CD4-positive, alpha-beta T cell treated with Interleukin-17A for 1 hour (primary cell): ENCODE measurements around the gene TERT.

Experiments used
- DNase-seq: peaks from one replicate; pipeline ENCODE4 v3.0.0-alpha.2; 2020

The TERT gene

DNA sequence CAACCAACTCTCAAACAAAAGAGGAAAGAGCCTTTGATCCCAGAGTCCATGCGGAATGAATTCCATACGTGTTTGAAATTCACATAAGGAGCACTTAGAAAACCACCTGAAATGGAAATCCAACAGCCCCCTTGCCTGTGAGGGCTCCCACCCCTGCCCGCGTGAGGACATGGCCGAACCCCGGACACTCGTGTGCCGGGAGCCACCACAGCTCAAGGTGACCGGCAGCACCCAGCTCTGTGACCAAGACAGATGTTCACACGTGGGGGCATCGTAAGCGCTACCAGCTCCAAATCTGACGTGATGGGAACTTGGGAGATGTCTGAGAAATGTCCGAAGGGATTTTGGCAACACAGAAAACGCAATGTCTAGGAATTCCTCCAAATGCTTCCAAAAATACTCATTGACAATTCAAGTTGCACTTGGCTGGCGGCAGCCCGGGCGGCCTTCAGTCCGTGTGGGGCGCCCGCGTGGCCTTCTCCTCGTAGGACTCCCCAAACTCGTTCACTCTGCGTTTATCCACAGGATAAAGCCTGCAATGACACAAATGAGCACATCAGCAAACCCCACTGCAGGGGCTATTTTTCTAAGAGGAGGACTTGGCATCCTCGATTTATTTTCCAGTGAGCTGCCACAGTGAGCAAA, 23.2 kb upstream of the TERT start:
- no peak for DNase-seq

DNA sequence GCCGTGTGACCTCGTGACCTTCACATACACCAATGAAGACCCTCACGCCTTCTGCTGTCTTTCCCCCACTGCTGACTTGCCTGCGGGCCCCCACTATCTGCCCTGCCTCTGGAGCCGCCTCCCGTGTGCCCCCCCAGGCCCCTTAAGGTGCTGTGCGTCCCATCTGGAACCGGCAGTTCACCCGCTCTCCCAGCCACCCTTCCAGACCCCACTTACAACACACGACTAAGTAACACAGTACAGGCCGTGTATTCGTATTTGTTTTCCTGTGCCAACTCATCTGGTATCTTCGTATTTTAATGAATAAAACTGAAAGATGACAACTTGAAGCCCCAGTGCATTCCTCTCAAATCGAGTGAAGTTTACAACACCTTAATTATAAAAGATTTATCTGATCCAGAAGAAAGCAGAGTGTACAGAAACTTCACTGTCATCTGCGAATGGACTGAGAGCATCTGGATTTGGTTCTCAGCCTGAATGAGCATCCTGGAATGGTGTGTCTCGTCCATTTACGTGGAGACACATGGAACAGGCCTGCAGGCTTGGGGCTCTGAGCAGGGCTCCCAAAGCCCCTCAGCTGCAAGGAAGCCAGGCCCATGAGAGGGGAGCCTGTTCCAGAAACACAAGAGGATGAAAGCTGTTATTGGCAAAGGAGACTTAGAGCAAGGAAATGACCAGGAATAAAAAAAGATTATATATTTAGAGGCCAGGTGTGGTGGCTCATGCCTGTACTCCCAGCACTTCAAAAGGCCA, 21.9 kb upstream of the TERT start:
- no peak for DNase-seq

DNA sequence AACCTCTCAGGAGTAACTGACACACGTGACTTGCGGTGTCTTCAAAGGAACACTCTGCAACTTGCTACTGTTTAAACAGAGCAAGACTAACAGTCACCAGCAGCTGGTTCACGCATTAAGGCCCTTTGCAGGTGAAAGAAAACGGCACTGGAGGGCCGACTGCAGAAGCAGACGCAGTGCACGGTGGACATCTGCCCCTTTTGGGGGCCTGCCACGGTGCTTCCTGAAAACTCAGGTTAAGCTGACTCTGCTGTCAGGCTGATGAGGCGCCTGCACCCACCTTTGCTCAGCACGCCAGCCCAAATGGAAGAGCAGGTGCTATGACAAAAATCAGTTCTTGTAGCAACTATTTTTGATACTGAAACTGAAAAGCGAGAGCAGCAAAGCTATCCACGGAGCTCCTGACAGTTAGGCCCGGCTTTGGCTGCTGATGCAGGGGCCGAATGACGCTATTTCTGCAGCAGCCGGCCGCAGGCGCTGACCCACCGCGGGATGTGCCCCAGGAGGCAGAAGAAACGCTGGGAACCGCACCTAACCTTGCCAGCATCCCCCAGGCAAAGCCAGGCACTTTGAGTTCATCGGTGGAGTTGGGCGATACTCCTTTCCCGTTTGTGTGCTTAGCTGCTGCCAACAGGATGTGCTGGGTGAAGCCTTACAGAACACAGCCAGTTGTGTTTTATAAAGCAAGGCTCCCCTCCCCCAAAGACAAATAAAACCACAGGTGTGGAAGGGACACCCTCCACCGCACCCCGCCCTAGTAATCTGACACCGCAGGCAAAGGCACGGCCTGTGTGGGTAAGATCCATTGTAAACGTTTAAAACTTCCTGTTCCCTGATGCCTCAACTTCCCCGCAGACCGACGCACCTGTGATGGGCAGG, 21.1 kb upstream of the TERT start:
- peak; percentile 74 for DNase-seq

DNA sequence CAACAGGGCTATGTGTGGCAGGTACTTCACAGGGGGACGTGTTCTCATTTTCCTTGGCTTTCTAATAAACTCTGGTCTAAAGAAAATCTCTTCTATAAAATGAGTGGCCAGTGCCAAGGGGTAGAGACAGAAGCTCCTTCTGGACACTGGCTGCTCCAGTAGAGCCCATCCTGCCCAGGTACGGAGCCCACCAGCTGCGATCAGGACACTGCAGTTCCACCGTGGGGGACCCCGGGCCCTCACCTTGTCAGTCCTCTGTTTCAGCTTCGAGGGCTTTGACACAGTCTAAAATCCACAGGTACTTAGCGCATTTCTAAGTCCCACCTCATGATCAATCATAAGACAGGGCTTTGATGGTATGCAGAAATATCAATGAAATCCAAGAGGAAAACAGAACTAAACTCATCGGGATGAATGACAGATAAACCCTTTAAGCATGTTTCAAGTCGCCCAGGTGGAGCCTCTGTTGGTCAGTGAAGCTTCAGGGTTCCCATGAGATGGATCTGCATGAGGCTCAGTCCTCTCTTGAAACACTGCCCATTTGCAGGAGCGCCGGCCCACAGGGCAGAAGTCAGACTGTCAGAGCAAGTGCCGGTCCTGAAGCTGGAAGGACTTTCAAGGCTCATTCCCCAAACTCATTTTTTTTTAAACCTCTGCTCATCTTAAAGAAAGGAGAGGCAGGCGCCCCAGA, 20.3 kb upstream of the TERT start:
- DNase-seq: no peak

DNA sequence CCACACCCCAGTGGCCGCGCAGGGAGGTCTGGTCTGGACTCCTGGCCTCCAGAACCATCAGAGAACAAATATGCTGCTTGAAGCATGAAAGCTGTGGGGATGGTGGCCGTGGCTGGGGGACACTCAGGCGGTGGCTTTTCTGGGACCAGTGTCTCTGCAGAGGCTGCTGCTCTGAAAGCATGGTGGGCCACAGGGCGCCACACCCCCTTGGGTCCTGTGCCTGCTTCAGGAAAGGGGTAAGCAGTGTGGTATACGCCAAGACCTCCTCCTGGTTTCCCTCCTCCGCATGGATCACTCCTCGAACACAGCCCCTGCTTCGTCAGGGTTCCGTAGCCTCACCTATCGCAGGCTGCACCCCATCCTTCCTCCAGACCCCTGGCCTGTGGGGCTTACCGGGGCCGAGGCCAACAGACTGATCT, 19.7 kb upstream of the TERT start:
- no peak for DNase-seq

DNA sequence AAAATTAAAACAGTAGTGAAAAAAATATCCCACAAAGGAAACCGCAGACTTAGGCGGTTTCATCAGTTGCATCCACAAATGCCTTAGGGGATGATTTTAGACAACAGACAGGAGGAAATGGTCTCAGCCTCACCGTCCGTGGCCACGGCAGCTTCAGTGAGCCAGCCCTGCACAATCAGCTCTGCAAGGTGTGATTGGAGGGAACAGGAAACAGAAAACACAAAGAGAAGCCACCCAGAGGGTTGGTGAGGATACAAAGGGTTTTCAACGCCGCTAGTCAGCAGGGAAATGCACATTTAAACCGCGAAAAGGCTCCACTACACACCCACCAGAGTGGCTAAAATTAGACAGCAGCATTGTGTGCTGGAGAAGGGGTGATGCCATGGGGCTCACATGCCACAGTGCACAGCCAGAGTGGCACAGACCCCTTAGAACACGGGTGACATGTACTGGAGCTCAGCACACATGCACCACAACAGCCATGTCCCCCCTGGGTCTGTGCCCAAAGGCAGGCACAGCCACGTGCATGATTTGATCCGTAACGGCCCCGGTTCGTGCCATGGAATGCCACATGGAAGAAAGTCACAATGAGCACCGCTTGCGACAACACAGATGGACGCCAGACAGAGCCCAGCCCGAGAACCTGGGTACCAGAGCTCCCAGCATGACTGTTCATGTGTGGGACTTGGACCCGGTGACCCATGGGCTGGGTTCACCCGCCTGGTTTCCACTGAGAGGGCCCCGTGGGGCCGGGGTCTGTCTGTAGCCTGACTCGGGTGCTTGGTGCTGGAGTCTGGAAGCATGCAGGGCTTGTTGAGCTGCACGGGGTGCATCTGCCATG, 18.3 kb upstream of the TERT start:
- peak; percentile 63 for DNase-seq

DNA sequence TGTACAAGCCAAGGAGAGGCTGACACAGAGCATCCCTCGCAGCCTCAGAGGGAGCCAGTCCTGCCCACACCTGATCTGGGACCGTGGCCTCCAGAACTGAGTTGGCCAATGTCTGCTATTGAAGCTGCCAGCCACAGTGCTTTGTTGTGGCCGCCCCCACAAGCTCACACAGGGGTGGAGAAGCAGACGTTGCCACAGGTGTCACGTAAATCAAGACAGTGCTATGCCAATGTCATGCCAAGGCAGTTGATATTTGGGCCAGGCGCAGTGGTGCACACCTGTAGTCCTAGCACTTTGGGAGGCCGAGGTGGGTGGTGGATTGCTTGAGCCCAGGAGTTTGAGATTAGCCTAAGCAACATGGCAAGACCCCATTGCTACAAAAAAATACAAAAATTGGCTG, 17.3 kb upstream of the TERT start:
- peak; percentile 56 for DNase-seq

DNA sequence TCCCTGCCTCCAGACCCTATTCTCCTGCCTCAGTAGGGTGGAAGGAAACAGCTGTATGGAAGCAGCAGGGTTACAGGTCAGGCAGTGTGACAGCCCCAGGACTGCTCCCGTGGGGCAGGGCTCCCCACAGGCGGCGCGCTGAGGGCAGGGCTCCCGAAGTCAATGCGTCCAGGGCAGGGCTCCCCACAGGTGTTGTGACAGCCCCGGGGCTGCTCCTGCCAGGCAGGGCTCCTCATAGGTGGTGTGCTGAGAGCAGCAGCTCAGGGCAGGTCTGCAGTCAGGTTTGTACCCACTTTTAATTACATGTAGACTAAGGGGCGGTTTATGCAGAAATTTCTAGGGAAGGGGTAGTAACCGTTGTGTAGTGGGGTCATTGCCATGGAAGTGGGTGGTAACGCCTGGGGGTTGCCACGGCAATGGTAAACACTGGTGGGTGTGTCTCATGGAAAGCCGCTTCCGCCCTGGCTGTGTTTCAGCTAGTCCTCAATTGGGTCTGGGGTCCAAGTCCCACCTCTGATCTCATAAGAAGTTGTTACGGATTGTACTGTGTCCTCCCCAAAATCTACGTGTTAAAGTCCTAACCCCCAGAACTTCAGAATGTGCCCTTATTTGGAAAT, 16.7 kb upstream of the TERT start:
- DNase-seq: no peak

DNA sequence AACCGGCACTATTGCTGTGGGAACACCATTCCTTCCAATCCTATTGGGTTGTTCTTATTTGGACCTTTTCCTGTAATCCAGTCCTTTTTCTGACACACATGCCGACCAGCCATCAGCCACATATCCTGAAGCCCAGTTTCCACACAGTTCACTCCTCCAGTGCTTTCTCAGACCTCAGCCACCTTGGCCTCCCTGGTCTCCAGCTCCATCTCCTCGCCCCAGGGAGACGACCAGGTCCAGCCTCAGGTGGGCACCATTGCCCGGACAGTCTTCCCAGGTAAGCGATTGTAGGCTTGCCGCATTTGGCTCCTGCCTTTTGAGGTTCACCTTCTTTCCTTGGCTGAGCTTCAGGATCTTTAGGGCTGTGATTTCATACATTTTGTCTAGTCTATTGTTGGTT, 15.2 kb upstream of the TERT start:
- no peak for DNase-seq

DNA sequence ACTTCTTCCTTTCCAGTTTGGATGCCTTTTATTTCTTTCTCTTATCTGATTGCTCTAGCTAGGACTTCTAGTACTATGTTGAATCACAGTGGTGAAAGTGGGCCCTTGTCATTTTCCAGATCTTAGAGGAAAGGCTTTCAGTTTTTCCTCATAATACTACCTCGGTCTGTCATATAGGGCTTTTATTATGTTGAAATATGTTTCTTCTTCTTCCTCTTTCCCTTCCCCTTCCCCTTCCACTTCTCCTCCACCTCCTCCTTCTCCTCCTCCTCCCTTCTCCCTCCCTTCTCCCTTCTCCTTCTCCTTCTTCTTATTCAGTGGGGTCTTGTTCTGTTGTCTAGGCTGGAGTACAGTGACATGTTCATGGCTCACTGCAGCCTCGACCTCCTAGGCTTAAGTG, 9.2 kb upstream of the TERT start:
- DNase-seq: no peak

DNA sequence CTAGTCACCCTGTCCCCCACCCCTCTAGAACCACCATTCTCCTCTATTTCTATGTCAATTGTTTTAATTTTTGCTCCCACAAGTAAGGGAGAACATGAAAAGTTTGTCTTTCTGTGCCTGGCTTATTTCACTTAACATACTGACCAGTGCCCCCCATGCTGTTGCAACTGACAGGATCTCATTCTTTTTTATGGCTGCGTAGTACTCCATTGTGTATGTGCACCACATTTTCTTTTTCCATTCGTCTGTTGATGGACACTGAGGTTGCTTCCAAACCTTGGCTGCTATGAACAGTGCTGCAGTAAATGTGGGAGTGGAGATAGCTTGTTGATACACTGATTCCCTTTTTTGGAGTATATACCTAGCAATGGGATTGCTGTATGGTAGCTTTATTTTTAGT, 7.4 kb upstream of the TERT start:
- DNase-seq: no peak

DNA sequence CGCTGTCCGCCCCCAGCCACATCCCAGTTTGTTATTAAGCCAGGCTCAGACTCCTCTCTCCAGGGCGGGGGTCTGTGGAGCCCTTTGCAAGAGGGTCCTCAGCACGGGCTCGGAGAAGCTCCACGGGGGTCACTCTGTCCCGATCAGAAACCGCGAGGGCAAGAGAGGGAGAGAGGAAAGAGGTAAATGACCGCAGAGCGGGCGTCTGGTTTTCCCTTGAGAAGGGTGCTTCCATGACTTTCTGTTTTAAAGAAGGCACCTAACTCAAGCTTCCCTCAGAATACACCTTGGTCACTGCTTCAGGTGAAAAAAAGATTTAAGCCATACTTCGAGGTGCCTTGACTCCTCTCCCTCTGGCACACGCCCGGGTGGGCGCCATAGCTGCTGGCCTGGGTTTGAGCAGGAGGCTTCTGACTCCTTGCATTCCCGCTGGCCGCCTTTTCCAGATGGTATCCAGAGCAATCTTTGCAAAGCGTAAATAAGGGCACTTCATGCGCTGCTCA, 5.8 kb upstream of the TERT start:
- DNase-seq: no peak

DNA sequence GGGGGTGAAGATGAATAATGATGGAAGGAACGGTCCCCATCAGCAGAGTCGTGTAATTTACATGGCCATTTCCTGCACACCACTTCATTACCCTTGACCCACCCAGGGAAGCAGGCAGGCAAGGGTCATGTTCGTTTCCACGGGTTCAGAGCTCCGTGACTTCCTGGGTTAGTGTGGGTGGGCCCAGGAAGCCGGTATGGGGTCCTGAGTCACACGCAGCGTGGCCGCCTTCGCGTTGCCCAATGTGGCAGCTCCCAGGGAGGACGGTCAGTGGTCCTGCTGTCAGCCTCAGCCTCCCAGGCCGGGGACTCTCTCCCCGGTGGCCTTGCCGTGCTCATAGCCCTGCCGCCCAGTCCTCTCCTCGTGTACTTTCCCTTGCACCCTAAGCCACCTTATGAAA, 5.1 kb upstream of the TERT start:
- no peak for DNase-seq

DNA sequence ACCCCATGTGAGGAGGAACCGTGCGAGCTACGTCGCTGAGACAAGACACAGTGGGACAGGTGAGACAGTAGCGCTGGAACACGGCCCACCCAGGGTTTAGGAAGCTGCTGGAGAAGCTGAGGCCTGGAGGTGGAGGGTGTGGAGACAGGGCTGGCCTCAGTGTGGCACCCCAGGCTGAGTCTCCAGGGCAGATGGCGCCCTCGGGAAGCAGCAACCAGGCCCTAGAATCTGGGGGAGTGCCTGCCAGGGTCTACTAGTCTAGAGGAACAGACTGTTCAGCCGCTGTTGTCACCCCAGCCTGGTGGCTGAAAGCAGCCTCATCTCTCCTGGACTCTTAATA, 4.6 kb upstream of the TERT start:
- no peak for DNase-seq

DNA sequence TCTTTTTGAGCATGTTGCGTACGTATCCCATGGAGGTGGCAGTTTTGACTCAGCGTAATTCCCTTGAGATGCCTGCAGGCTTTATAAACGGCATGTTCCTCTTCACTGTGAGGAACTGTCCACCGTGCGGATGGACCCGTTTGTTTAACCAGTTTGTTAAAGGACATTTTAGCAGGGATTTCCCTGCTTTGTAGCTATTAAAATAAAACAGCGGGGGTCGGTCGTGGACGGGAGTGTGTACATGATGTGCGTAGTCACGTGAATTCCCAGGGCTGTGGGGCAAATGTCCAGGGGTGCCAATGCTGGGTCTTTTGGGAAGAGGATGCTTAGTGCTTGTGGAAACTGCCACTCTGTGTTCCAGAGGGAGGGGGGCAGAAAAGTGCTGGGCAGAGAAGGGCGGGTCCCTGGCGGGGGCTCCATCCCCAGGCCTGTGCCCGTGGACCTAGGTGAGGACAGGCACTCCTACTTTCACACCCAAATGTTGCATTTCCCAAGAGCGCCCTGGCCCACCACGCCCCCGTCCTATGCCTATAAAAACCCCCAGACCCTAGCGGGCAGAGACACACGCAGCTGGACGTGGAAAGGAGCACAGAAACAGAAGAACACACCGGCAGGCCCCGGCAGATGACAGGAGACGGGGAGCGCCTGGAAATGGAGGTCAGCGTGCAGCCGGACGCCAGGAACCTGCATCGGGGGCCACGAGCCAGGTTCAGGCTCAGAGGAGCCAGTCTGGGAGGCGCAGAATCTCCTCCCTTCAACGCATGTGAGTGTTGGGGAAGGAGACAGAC, 4.0 kb upstream of the TERT start:
- DNase-seq: no peak

DNA sequence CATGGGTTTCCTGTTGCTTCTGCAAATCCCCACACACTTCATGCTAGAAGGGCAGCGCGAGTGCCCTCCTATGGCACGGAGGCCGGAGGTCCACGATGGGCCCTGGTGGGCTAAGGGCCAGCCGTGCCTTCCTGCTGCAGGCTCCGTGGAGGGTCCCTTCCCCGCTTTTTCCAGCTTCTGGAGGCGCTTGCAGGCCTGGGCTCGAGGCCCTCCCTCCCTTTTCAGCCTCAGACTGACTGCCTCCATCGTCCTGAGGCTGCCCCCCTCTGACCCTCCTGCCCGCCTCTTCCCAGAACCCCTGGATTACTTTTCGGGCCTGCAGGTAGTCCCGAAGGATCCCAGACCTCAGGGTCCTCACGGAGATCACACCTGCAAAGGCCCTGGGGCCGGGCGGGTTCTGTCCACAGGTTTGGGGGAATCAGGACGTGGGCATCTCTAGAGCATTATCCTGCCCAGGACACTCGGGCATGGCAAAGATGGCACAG, 3.2 kb upstream of the TERT start:
- DNase-seq: no peak

DNA sequence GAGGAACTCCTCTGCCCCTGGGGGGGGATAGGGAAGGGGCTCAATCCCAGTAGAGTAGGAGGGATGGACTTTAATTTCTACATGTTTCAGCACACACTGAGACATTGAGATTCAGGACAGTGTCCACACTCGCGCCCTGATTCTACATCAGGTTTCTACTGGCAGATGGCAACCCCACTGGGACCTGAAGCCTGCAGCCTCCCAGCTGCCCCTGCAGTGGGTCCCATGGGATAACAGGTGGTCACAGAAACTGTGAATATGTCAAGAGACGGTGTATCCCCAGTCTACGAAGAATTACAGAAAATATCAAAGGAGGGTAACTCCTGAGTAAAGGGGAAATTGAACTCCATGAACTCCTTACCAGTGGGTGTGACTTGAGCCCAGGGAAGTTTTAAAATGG, 2.4 kb upstream of the TERT start:
- DNase-seq: no peak

DNA sequence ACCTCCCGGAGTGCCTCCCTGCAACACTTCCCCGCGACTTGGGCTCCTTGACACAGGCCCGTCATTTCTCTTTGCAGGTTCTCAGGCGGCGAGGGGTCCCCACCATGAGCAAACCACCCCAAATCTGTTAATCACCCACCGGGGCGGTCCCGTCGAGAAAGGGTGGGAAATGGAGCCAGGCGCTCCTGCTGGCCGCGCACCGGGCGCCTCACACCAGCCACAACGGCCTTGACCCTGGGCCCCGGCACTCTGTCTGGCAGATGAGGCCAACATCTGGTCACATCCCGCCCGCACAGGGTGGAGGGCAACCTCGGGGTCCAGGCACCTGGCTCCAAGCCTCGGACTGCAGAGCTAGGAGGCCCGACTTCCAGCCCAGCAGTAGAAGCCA, 776 bp upstream of the TERT start:
- DNase-seq: no peak

DNA sequence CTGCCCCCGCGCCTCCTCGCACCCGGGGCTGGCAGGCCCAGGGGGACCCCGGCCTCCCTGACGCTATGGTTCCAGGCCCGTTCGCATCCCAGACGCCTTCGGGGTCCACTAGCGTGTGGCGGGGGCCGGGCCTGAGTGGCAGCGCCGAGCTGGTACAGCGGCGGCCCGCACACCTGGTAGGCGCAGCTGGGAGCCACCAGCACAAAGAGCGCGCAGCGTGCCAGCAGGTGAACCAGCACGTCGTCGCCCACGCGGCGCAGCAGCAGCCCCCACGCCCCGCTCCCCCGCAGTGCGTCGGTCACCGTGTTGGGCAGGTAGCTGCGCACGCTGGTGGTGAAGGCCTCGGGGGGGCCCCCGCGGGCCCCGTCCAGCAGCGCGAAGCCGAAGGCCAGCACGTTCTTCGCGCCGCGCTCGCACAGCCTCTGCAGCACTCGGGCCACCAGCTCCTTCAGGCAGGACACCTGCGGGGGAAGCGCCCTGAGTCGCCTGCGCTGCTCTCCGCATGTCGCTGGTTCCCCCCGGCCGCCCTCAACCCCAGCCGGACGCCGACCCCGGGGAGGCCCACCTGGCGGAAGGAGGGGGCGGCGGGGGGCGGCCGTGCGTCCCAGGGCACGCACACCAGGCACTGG, 548 bp downstream of the TERT start:
- no peak for DNase-seq
